Stomach (tissue), 9 donors: ENCODE data around the gene ABI3BP. TPM values are rescaled to one million over a fixed set of nuclear protein-coding genes. Genes with fewer than 3 reads are reported as not detected.

ENCODE experiments used
- DNase-seq, 2 donors: peaks; one replicate each; pipeline versions ENCODE4 v3.0.0 to v3.0.0-alpha.2; 2013 to 2019
- H3K27ac ChIP-seq, 5 donors: fragments of 200-600 bp in 4 of 5; sonication (generic) in 4 of 5; one replicate each; pipeline ENCODE4 v1.5.1; 2013 to 2019; ENCODE audit warnings: mild to moderate bottlenecking in 1 of 5, moderate library complexity in 1 of 5
- H3K27me3 ChIP-seq, 3 donors: fragments of 200-600 bp; sonication (generic); one replicate each; pipeline ENCODE4 v1.5.1; 2017 to 2019; ENCODE audit warnings: mixed run types in 1 of 3
- H3K36me3 ChIP-seq, 4 donors: fragments of 200-600 bp; sonication (generic); 1 replicate in 3 of 4; 2 replicates in 1 of 4; pipeline ENCODE4 v1.5.1; 2016 to 2019
- H3K4me1 ChIP-seq, 4 donors: fragments of 200-600 bp; sonication (generic); one replicate each; pipeline ENCODE4 v1.5.1; 2016 to 2019
- H3K4me3 ChIP-seq, 4 donors: fragments of 200-600 bp; sonication (generic) in 3 of 4; one replicate each; pipeline ENCODE4 v1.5.1; 2016 to 2019; ENCODE audit warnings: mild to moderate bottlenecking in 1 of 4
- H3K9me3 ChIP-seq, 4 donors: fragments of 200-600 bp; sonication (generic); one replicate each; pipeline ENCODE4 v1.5.1; 2016 to 2019
- EP300 ChIP-seq: sonication (generic); formaldehyde crosslinking; IDR thresholded peaks from one replicate; pipeline ENCODE4 v1.6.1; 2017; ENCODE audit warnings: antibody characterized with exemption
- POLR2A ChIP-seq, 4 donors: fragments of 450-650 bp; IDR thresholded peaks; one replicate each; pipeline ENCODE4 v1.6.1; 2016; ENCODE audit warnings: antibody characterized with exemption in 4 of 4, control low read depth in 2 of 4, mild to moderate bottlenecking in 1 of 4, moderate library complexity in 1 of 4
- POLR2AphosphoS5 ChIP-seq, 3 donors: sonication (generic); formaldehyde crosslinking; IDR thresholded peaks; one replicate each; pipeline ENCODE4 v1.6.1; 2016; ENCODE audit warnings: antibody characterized with exemption in 3 of 3
- WGBS, 5 donors: extraction: QIAGEN DNeasy Blood & Tissue Kit in 3 of 5; methylation state at CpG; one replicate each; pipeline versions ENCODE4 v1.1.5 to v1.1.7; 2013 to 2018; 5-methylcytosine and 5-hydroxymethylcytosine counted together
- intact Hi-C: fragments of 100-400 bp; cut with DNase I; formaldehyde crosslinking; loops from one replicate; pipeline ENCODE4 v1.15.1; 2023; ENCODE audit warnings: low total_unique reads
- polyA plus RNA-seq, 3 donors: library from polyadenylated mRNA; stranded (reverse); fragments of 200-250 nt; gene quantifications; one replicate each; pipeline ENCODE4 v1.2.3, GENCODE V29; 2013
- total RNA-seq, 5 donors: library from RNA; depleted of rRNA; stranded (reverse); fragments of >200 nt; gene quantifications; one replicate each; pipeline versions ENCODE4 v1.1.0 to v1.2.3, GENCODE V29; 2014 to 2016
- TF ChIP-seq, protein P1 (sequence below), 7 experiments: fragments of 450-650 bp in 4 of 7; fragments of 200-600 bp in 3 of 7; sonication (generic) in 3 of 7; IDR thresholded peaks; one replicate each; pipeline ENCODE4 v1.5.1; 2016 to 2019; ENCODE audit warnings: antibody characterized with exemption in 7 of 7, control low read depth in 2 of 7, mild to moderate bottlenecking in 1 of 7
- donor health status: healthy with polysubstance abuse.
- donor health status: Bipolar disorder and iron deficiency.
- donor health status: healthy.

Gene ABI3BP
- total and polyA plus RNA-seq, 8 donors = 1.5 to 252 (median 21.7) TPM

- no peak for DNase-seq
- Histone ChIP-seq H3K4me3 (no peak overlapping the region), H3K36me3 (no peaks in the 10 kb centered on the region), H3K9me3 (no peaks in the 10 kb centered on the region), H3K27me3 (no peaks in the 10 kb centered on the region), H3K27ac (no peak overlapping the region), H3K4me1 (peaks cover 0 to 14% (median 0%) of the 10 kb centered on the region in 4 donors)
- TF ChIP-seq, protein P1, sequence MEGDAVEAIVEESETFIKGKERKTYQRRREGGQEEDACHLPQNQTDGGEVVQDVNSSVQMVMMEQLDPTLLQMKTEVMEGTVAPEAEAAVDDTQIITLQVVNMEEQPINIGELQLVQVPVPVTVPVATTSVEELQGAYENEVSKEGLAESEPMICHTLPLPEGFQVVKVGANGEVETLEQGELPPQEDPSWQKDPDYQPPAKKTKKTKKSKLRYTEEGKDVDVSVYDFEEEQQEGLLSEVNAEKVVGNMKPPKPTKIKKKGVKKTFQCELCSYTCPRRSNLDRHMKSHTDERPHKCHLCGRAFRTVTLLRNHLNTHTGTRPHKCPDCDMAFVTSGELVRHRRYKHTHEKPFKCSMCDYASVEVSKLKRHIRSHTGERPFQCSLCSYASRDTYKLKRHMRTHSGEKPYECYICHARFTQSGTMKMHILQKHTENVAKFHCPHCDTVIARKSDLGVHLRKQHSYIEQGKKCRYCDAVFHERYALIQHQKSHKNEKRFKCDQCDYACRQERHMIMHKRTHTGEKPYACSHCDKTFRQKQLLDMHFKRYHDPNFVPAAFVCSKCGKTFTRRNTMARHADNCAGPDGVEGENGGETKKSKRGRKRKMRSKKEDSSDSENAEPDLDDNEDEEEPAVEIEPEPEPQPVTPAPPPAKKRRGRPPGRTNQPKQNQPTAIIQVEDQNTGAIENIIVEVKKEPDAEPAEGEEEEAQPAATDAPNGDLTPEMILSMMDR (IDR thresholded peaks at IDR 0.05) = no peak
- 66 to 74% (median 73%) methylated on average over 3 of the region's 3 CpGs for WGBS, 5 donors
- intact Hi-C loops = no loop called here
Observed at GRCh38 chr3:100868894-100869293, 124.3 kb downstream of the ABI3BP start.

- peaks cover 0 to 14% (median 0%) of the 10 kb centered on the region in 4 donors for H3K4me1 ChIP-seq
- no peaks in the 10 kb centered on the region for H3K9me3 ChIP-seq
- no peaks in the 10 kb centered on the region for H3K36me3 ChIP-seq
- no peaks in the 10 kb centered on the region for H3K27me3 ChIP-seq
- no peak for DNase-seq
- no peak overlapping the region for H3K27ac ChIP-seq
- intact Hi-C loops = no loop called here
- TF ChIP-seq EP300 (no peak), POLR2AphosphoS5 (IDR thresholded peaks at IDR 0.05) (no peak), POLR2A (IDR thresholded peaks at IDR 0.05) (no peak)
- TF ChIP-seq, protein P1 (IDR thresholded peaks at IDR 0.05) = no peak
- no peak overlapping the region for H3K4me3 ChIP-seq
- WGBS, 5 donors = 64 to 94% (median 91%) methylated on average over 1 of the region's 1 CpG
Observed at GRCh38 chr3:100868096-100868495, 125.1 kb downstream of the ABI3BP start.

GRCh38 chr3:100865442-100865841 lies 127.8 kb downstream of the ABI3BP start:
- no peak overlapping the region for H3K4me3 ChIP-seq
- no peak overlapping the region for H3K27ac ChIP-seq
- H3K4me1 ChIP-seq = peaks cover 0 to 14% (median 0%) of the 10 kb centered on the region in 4 donors
- intact Hi-C loops = no loop called here
- WGBS, 5 donors = 11 to 31% (median 20%) methylated on average over 1 of the region's 1 CpG
- no peak for DNase-seq
- H3K36me3 ChIP-seq = peaks cover 0 to 7% (median 0%) of the 10 kb centered on the region in 4 donors
- no peaks in the 10 kb centered on the region for H3K9me3 ChIP-seq
- no peaks in the 10 kb centered on the region for H3K27me3 ChIP-seq
- TF ChIP-seq, protein P1 (IDR thresholded peaks at IDR 0.05) = no peak
- no peak for TF ChIP-seq POLR2AphosphoS5 (IDR thresholded peaks at IDR 0.05)
- TF ChIP-seq POLR2A (IDR thresholded peaks at IDR 0.05) = no peak
- no peak for TF ChIP-seq EP300

DNA sequence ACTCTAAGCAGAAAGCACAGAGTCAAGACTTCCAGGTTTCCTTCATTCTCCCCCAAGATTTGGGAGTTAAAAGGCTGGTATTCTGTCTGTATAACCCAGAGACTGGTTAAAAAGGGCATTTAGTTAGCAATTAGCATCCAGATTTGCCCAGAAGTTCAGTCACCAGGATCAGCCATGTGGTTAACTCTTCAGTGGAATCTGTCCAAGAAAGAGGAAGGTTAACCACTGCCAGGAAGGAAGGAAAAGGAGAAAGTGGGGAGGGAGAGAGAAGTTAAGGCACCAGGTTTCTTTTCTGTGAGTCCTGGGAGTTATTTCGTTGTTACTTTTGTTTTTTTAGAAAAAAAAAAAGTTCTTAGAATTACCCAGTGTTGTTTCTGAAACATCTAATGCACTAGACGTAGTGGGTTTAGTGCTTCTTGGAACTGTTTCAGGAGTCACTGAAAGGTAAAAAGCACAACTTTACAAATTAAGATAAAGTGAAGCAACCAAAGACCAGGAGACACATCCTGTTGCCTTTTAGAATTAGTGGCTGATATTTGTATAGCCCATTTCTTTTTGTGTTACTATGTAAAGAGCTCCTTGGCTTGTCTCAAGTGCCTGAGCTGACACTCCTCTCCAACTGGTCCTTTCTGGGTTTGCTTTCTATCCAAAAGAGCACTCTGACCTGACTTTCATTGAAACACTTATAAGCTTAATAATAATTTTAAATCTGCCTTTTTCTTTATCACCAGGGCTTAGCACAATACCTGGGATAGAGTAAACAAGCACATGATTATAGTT lies 128.6 kb downstream of the ABI3BP start:
- TF ChIP-seq POLR2A (IDR thresholded peaks at IDR 0.05) (no peak), EP300 (no peak), POLR2AphosphoS5 (IDR thresholded peaks at IDR 0.05) (no peak)
- TF ChIP-seq, protein P1 (IDR thresholded peaks at IDR 0.05) = no peak
- no peak overlapping the region for H3K4me3 ChIP-seq
- intact Hi-C loops = no loop called here
- no peak for DNase-seq
- no peak overlapping the region for H3K27ac ChIP-seq
- no peaks in the 10 kb centered on the region for H3K27me3 ChIP-seq
- 33 to 43% (median 34%) methylated on average over 2 of the region's 2 CpGs for WGBS, 5 donors
- H3K36me3 ChIP-seq = peaks cover 0 to 7% (median 0%) of the 10 kb centered on the region in 4 donors
- H3K4me1 ChIP-seq = peaks cover 0 to 7% (median 0%) of the 10 kb centered on the region in 4 donors
- H3K9me3 ChIP-seq = no peaks in the 10 kb centered on the region
